GM18502 (cell line): Measurements from ENCODE around the gene APOA4.
A peak's percentile ranks its signal among the peaks of the same experiment; 100 is the strongest.
"Not testable (repeated sequence)": the region's sequence is repeated elsewhere in the genome, so short reads cannot be mapped to it uniquely, and the experiment has no call there.

Experiments used
- ATAC-seq: cut with Tn5 transposase; IDR thresholded peaks from one replicate; pipeline ENCODE4 v1.9.1; 2021; ENCODE audit warnings: mild to moderate bottlenecking; ENCODE audit not compliant: unreplicated experiment, poor library complexity

Gene APOA4

GRCh38 chr11:116849486-116849885, 26.4 kb upstream of the APOA4 start:
- ATAC-seq: no peak

GRCh38 chr11:116849060-116849459, 26.0 kb upstream of the APOA4 start:
- ATAC-seq: no peak

GRCh38 chr11:116847612-116848011, 24.5 kb upstream of the APOA4 start:
- no peak for ATAC-seq

GRCh38 chr11:116844722-116845121, 21.6 kb upstream of the APOA4 start:
- ATAC-seq: no peak

GRCh38 chr11:116843661-116844060, 20.6 kb upstream of the APOA4 start:
- no peak for ATAC-seq

- no peak for ATAC-seq
Observed at GRCh38 chr11:116842909-116843308, 19.8 kb upstream of the APOA4 start.

- ATAC-seq: no peak
Observed at GRCh38 chr11:116842117-116842516, 19.0 kb upstream of the APOA4 start.

GRCh38 chr11:116840746-116841296, 17.7 kb upstream of the APOA4 start:
- ATAC-seq: no peak

- ATAC-seq: no peak
Observed at GRCh38 chr11:116840224-116840745, 17.2 kb upstream of the APOA4 start.

- ATAC-seq: no peak
Observed at GRCh38 chr11:116838321-116839084, 15.4 kb upstream of the APOA4 start.

- ATAC-seq: no peak
Observed at GRCh38 chr11:116837231-116838091, 14.4 kb upstream of the APOA4 start, which contains the start of gene APOA1. Gene APOA1 (minus strand): TSS chr11:116837622. CDS start chr11:116837387, 235 bp downstream.

- no peak for ATAC-seq
Observed at GRCh38 chr11:116836632-116836991, 13.5 kb upstream of the APOA4 start.

- peak; percentile 83 for ATAC-seq
Observed at GRCh38 chr11:116835791-116836631, 12.9 kb upstream of the APOA4 start.

GRCh38 chr11:116835042-116835772, 12.1 kb upstream of the APOA4 start:
- ATAC-seq: no peak

GRCh38 chr11:116834535-116835041, 11.5 kb upstream of the APOA4 start:
- not testable (repeated sequence) for ATAC-seq

- ATAC-seq: no peak
Observed at GRCh38 chr11:116833816-116834534, 10.9 kb upstream of the APOA4 start.

- ATAC-seq: no peak
Observed at GRCh38 chr11:116833491-116833815, 10.3 kb upstream of the APOA4 start.
